Measurements from ENCODE around the gene PLCE1.

PLCE1 gene

GRCh38 chr10:94025806-94026205 is 32.1 kb downstream of the PLCE1 start:
- no peak for DNase-seq

- DNase-seq, result no peak
Measured at GRCh38 chr10:94027197-94027596, 33.5 kb downstream of the PLCE1 start.

- no peak for DNase-seq
Measured at GRCh38 chr10:94029955-94030354, 36.2 kb downstream of the PLCE1 start.

- no peak for DNase-seq
Measured at GRCh38 chr10:94035982-94036765, 42.4 kb downstream of the PLCE1 start.

GRCh38 chr10:94036766-94037033 is 43.0 kb downstream of the PLCE1 start:
- DNase-seq, result no peak

GRCh38 chr10:94037286-94037685 is 43.6 kb downstream of the PLCE1 start:
- no peak for DNase-seq

GRCh38 chr10:94038024-94038423 is 44.3 kb downstream of the PLCE1 start:
- no peak for DNase-seq

- no peak for DNase-seq
Measured at GRCh38 chr10:94041206-94041605, 47.5 kb downstream of the PLCE1 start.

GRCh38 chr10:94042001-94042833 is 48.5 kb downstream of the PLCE1 start:
- no peak for DNase-seq

GRCh38 chr10:94042834-94043175 is 49.1 kb downstream of the PLCE1 start:
- no peak for DNase-seq
